RWPE1 (cell line): Measurements from ENCODE around the gene DNAH8.

Experiments
- CTCF ChIA-PET: fragments of 350-600 bp; sonication (Branson Sonifier 250); formaldehyde crosslinking; extraction: SDS; loops from one replicate; lab custom pipeline; 2021; lab: Yijun Ruan, JAX
- POLR2A ChIA-PET: fragments of 400-600 bp; formaldehyde crosslinking; extraction: SDS; loops from one replicate; lab custom pipeline; 2020; ENCODE audit warnings: antibody characterized with exemption; ENCODE audit not compliant: low non-redundant PET; lab: Yijun Ruan, JAX
- DNase-seq: peaks from one replicate; pipeline ENCODE4 v3.0.0; 2012; ENCODE audit warnings: low spot score
- H3K27ac ChIP-seq: fragments of 450-650 bp; 2 replicates; pipeline ENCODE4 v1.5.1; 2017
- CTCF ChIP-seq: fragments of 450-650 bp; conservative IDR thresholded peaks from 2 replicates; pipeline ENCODE4 v1.5.1; 2017; ENCODE audit warnings: low read depth, mild to moderate bottlenecking

The DNAH8 gene

GRCh38 chr6:38686270-38687042 is 28.7 kb upstream of the DNAH8 start:
- no peak for TF ChIP-seq CTCF
- POLR2A ChIA-PET, result no interaction called here
- CTCF ChIA-PET, result interaction anchor here (0.6 kb wide), 1 partner anchor 798 kb away, joined by 3 read pairs; no protein-coding TSS in a partner anchor
- no peak overlapping the region for H3K27ac ChIP-seq
- no peak for DNase-seq

GRCh38 chr6:38687043-38687353 is 28.1 kb upstream of the DNAH8 start:
- ChIA-PET POLR2A (no interaction called here), CTCF (interaction anchor here (0.6 kb wide), 1 partner anchor 141 kb away, joined by 6 read pairs; no protein-coding TSS in a partner anchor)
- TF ChIP-seq CTCF, result no peak
- DNase-seq, result no peak
- no peak overlapping the region for H3K27ac ChIP-seq

- DNase-seq, result no peak
- H3K27ac ChIP-seq, result no peak overlapping the region
- CTCF ChIA-PET, result interaction anchor here (0.6 kb wide), 1 partner anchor 140 kb away, joined by 6 read pairs; no protein-coding TSS in a partner anchor
- POLR2A ChIA-PET, result interaction anchor here (0.6 kb wide), 1 partner anchor 16 kb away, joined by 7 read pairs; no protein-coding TSS in a partner anchor
- no peak for TF ChIP-seq CTCF
Observed at GRCh38 chr6:38687549-38687948, 27.6 kb upstream of the DNAH8 start.

GRCh38 chr6:38688579-38689087 is 26.5 kb upstream of the DNAH8 start:
- H3K27ac ChIP-seq, result no peak overlapping the region; the same call in 1 of the 2 replicates
- DNase-seq, result no peak
- TF ChIP-seq CTCF, result no peak
- ChIA-PET CTCF (interaction anchor here (0.7 kb wide), 1 partner anchor 921 kb away, joined by 4 read pairs; no protein-coding TSS in a partner anchor), POLR2A (no interaction called here)

- POLR2A ChIA-PET, result no interaction called here
- H3K27ac ChIP-seq, result no peak overlapping the region
- DNase-seq, result no peak
- CTCF ChIA-PET, result interaction anchor here (0.5 kb wide), 1 partner anchor 17 kb away, joined by 3 read pairs; no protein-coding TSS in a partner anchor
- TF ChIP-seq CTCF, result no peak
Observed at GRCh38 chr6:38695227-38695900, 19.7 kb upstream of the DNAH8 start.

GRCh38 chr6:38695933-38696332 is 19.2 kb upstream of the DNAH8 start:
- DNase-seq, result no peak
- ChIA-PET CTCF (no interaction called here), POLR2A (no interaction called here)
- no peak for TF ChIP-seq CTCF
- no peak overlapping the region for H3K27ac ChIP-seq
